Natural killer cell (primary cell): ENCODE results near the gene LLCFC1. TPM values are rescaled to one million over a fixed set of nuclear protein-coding genes. Genes with fewer than 3 reads are reported as not detected.

Experiments used
- ATAC-seq, 3 donors: fragments of 150-1000 bp in 2 of 3; fragments of 200-7000 bp in 1 of 3; cut with Tn5 transposase; 1 replicate in 1 of 3; 2 replicates in 2 of 3; pipeline ENCODE4 v1.10.0; 2021; ENCODE audit warnings: mild to moderate bottlenecking in 2 of 3, moderate library complexity in 2 of 3
- DNase-seq, 2 donors: peaks; one replicate each; pipeline versions ENCODE4 v3.0.0 to v3.0.0-alpha.2; 2013 to 2021; ENCODE audit warnings: mixed read lengths in 1 of 2
- H3K27ac ChIP-seq: one replicate; pipeline ENCODE4 v1.5.1; 2013; ENCODE audit warnings: mild to moderate bottlenecking, low read length
- H3K27me3 ChIP-seq: one replicate; pipeline ENCODE4 v1.6.1; 2013; ENCODE audit warnings: low read length; ENCODE audit not compliant: control insufficient read depth, insufficient read depth
- H3K36me3 ChIP-seq: one replicate; pipeline ENCODE4 v1.6.1; 2013; ENCODE audit warnings: low read length; ENCODE audit not compliant: control insufficient read depth, insufficient read depth
- H3K4me1 ChIP-seq: one replicate; pipeline ENCODE4 v1.6.1; 2013; ENCODE audit warnings: low read length; ENCODE audit not compliant: control insufficient read depth, insufficient read depth
- H3K4me3 ChIP-seq: one replicate; pipeline ENCODE4 v1.5.1; 2013; ENCODE audit warnings: low read length
- H3K9me3 ChIP-seq: one replicate; pipeline ENCODE4 v1.6.1; 2013; ENCODE audit warnings: low read length; ENCODE audit not compliant: control insufficient read depth, insufficient read depth
- H3K27ac Mint-ChIP-seq, 2 donors: one replicate each; pipeline ENCODE4 v1.8.0; 2022; ENCODE audit warnings: mild to moderate bottlenecking in 2 of 2, mixed read lengths in 2 of 2, moderate library complexity in 1 of 2
- H3K27me3 Mint-ChIP-seq, 2 donors: one replicate each; pipeline ENCODE4 v1.8.0; 2022; ENCODE audit warnings: low read depth in 2 of 2, mixed read lengths in 2 of 2
- H3K36me3 Mint-ChIP-seq: one replicate; pipeline ENCODE4 v1.8.0; 2022; ENCODE audit warnings: mixed read lengths
- H3K4me1 Mint-ChIP-seq, 2 donors: one replicate each; pipeline ENCODE4 v1.8.0; 2022; ENCODE audit warnings: mixed read lengths in 2 of 2
- H3K4me3 Mint-ChIP-seq: one replicate; pipeline ENCODE4 v1.8.0; 2022; ENCODE audit warnings: mild to moderate bottlenecking, moderate library complexity, mixed read lengths
- H3K9me3 Mint-ChIP-seq, 2 donors: one replicate each; pipeline ENCODE4 v1.8.0; 2022; ENCODE audit warnings: mixed read lengths in 2 of 2
- CTCF ChIP-seq: fragments of 200-600 bp; IDR thresholded peaks from one replicate; pipeline ENCODE4 v1.8.0; 2022; ENCODE audit warnings: antibody characterized with exemption
- WGBS: methylation state at CpG from one replicate; pipeline ENCODE4 v1.1.7; 2013; ENCODE audit warnings: missing lambda C conversion rate; ENCODE audit not compliant: insufficient coverage; 5-methylcytosine and 5-hydroxymethylcytosine counted together
- intact Hi-C: fragments of 100-400 bp; cut with micrococcal nuclease; formaldehyde crosslinking; loops from one replicate; pipeline ENCODE4 v1.14.2; 2022
- total RNA-seq, 4 donors: library from RNA; stranded (reverse); fragments of 120-200 nt in 1 of 4; gene quantifications; one replicate each; pipeline versions ENCODE4 v1.2.3 to v1.2.4, GENCODE V29; 2013 to 2022

The LLCFC1 gene
- total RNA-seq, 3 donors from 2014 or later (not counting 1 experiment from before 2014, with no cell fraction given): not detected

GRCh38 chr7:142894985-142895593 is 44.2 kb upstream of the LLCFC1 start:
- intact Hi-C loops: no loop called here
- Histone ChIP-seq H3K4me3 (no peak overlapping the region), H3K27me3 (no peaks in the 10 kb centered on the region), H3K9me3 (no peaks in the 10 kb centered on the region), H3K27ac (no peak overlapping the region), H3K36me3 (no peaks in the 10 kb centered on the region), H3K4me1 (no peaks in the 10 kb centered on the region)
- H3K27ac Mint-ChIP-seq: no peak overlapping the region
- ATAC-seq (no peak), DNase-seq (no peak)
- 90% methylated on average over 4 of the region's 6 CpGs for WGBS
- no peaks in the 10 kb centered on the region for H3K4me1 Mint-ChIP-seq
- no peak overlapping the region for H3K4me3 Mint-ChIP-seq
- TF ChIP-seq CTCF: no peak
- H3K27me3 Mint-ChIP-seq: peaks cover 0 to 18% of the 10 kb centered on the region in 2 donors
- no peaks in the 10 kb centered on the region for H3K36me3 Mint-ChIP-seq
- H3K9me3 Mint-ChIP-seq: no peaks in the 10 kb centered on the region

GRCh38 chr7:142896151-142896550 is 43.1 kb upstream of the LLCFC1 start:
- TF ChIP-seq CTCF: no peak
- no peak overlapping the region for H3K4me3 ChIP-seq
- intact Hi-C loops: no loop called here
- H3K27me3 ChIP-seq: no peaks in the 10 kb centered on the region
- H3K27ac Mint-ChIP-seq: no peak overlapping the region
- H3K36me3 Mint-ChIP-seq: no peaks in the 10 kb centered on the region
- no peak for DNase-seq
- H3K4me1 Mint-ChIP-seq: no peaks in the 10 kb centered on the region
- no peak overlapping the region for H3K4me3 Mint-ChIP-seq
- ATAC-seq: no peak
- no peaks in the 10 kb centered on the region for H3K9me3 Mint-ChIP-seq
- H3K9me3 ChIP-seq: no peaks in the 10 kb centered on the region
- H3K27me3 Mint-ChIP-seq: peaks cover 0 to 15% of the 10 kb centered on the region in 2 donors
- WGBS: 97% methylated on average over 3 of the region's 3 CpGs
- H3K36me3 ChIP-seq: no peaks in the 10 kb centered on the region
- no peak overlapping the region for H3K27ac ChIP-seq
- H3K4me1 ChIP-seq: no peaks in the 10 kb centered on the region

- H3K36me3 Mint-ChIP-seq: no peaks in the 10 kb centered on the region
- intact Hi-C loops: no loop called here
- H3K27me3 ChIP-seq: no peaks in the 10 kb centered on the region
Measured at GRCh38 chr7:142896741-142897379, 42.4 kb upstream of the LLCFC1 start.

More at GRCh38 chr7:142896741-142897379, 42.4 kb upstream of the LLCFC1 start:
- no peaks in the 10 kb centered on the region for H3K9me3 Mint-ChIP-seq
- no peak overlapping the region for H3K4me3 Mint-ChIP-seq
- H3K27me3 Mint-ChIP-seq: peaks cover 0 to 20% of the 10 kb centered on the region in 2 donors
- no peak overlapping the region for H3K27ac Mint-ChIP-seq
- H3K4me1 Mint-ChIP-seq: no peaks in the 10 kb centered on the region
- H3K36me3 ChIP-seq: no peaks in the 10 kb centered on the region
- H3K27ac ChIP-seq: no peak overlapping the region
- WGBS: 80% methylated on average over 2 of the region's 3 CpGs
- no peaks in the 10 kb centered on the region for H3K9me3 ChIP-seq
- H3K4me1 ChIP-seq: no peaks in the 10 kb centered on the region
- ATAC-seq (no peak), DNase-seq (no peak)
- no peak for TF ChIP-seq CTCF
- H3K4me3 ChIP-seq: no peak overlapping the region
